Hematopoietic multipotent progenitor cell treated with erythropoietin and hydrocortisone succinate and interleukin-3 and kit ligand, for 6 days (in vitro differentiated cells): ENCODE measurements around the gene RCOR1.
A peak's percentile ranks its signal among the peaks of the same experiment; 100 is the strongest.

Experiments used
- DNase-seq: peaks from one replicate; pipeline ENCODE4 v3.0.0-alpha.2; 2015

The RCOR1 gene

GRCh38 chr14:102779084-102779462 is 186.6 kb downstream of the RCOR1 start:
- DNase-seq = no peak

GRCh38 chr14:102779574-102780315 is 187.3 kb downstream of the RCOR1 start:
- DNase-seq = peak; percentile 22
